Activated CD8-positive, alpha-beta T cell treated with anti-CD3 and anti-CD28 coated beads for 36 hours (primary cell): ENCODE results near the gene MOV10. TPM values are rescaled to one million over a fixed set of nuclear protein-coding genes. Genes with fewer than 3 reads are reported as not detected.
A peak's percentile ranks its signal among the peaks of the same experiment; 100 is the strongest.

Experiments
- ATAC-seq: fragments of 200-7000 bp; cut with Tn5 transposase; one replicate; pipeline ENCODE4 v1.10.0; 2021; ENCODE audit warnings: mild to moderate bottlenecking, moderate library complexity
- CTCF ChIA-PET: fragments of 350-600 bp; sonication (Branson Sonifier 250); formaldehyde crosslinking; loops from one replicate; lab custom pipeline; 2021; ENCODE audit warnings: antibody characterized with exemption; lab: Charles Lee
- POLR2A ChIA-PET: fragments of 350-600 bp; sonication (Branson Sonifier 250); formaldehyde crosslinking; loops from one replicate; lab custom pipeline; 2021; ENCODE audit warnings: antibody characterized with exemption; lab: Charles Lee
- DNase-seq: peaks from one replicate; pipeline ENCODE4 v3.0.0-alpha.2; 2020
- H3K27ac Mint-ChIP-seq: one replicate; pipeline ENCODE4 v1.8.0; 2021; ENCODE audit warnings: mild to moderate bottlenecking, mixed read lengths
- H3K27me3 Mint-ChIP-seq: one replicate; pipeline ENCODE4 v1.8.0; 2021; ENCODE audit warnings: mixed read lengths
- H3K36me3 Mint-ChIP-seq: one replicate; pipeline ENCODE4 v1.8.0; 2021; ENCODE audit warnings: low read depth, mixed read lengths
- H3K4me1 Mint-ChIP-seq: one replicate; pipeline ENCODE4 v1.8.0; 2021; ENCODE audit warnings: low read depth, mixed read lengths
- H3K4me3 Mint-ChIP-seq: one replicate; pipeline ENCODE4 v1.8.0; 2021; ENCODE audit warnings: mild to moderate bottlenecking, moderate library complexity, mixed read lengths
- H3K9me3 Mint-ChIP-seq: one replicate; pipeline ENCODE4 v1.8.0; 2021; ENCODE audit warnings: mixed read lengths
- intact Hi-C: fragments of 100-400 bp; cut with micrococcal nuclease; formaldehyde crosslinking; loops from one replicate; pipeline ENCODE4 v1.10.0; 2022
- total RNA-seq, 2 experiments: library from RNA; stranded (reverse); gene quantifications; one replicate each; pipeline ENCODE4 v1.2.3, GENCODE V29; 2021
- TF ChIP-seq, protein P1 (sequence below): fragments of 200-600 bp; IDR thresholded peaks from one replicate; pipeline ENCODE4 v1.8.0; 2022; ENCODE audit warnings: antibody characterized with exemption, mild to moderate bottlenecking

The MOV10 gene
- total RNA-seq, 2 experiments from 2014 or later = 77.2 to 78.5 TPM

DNA sequence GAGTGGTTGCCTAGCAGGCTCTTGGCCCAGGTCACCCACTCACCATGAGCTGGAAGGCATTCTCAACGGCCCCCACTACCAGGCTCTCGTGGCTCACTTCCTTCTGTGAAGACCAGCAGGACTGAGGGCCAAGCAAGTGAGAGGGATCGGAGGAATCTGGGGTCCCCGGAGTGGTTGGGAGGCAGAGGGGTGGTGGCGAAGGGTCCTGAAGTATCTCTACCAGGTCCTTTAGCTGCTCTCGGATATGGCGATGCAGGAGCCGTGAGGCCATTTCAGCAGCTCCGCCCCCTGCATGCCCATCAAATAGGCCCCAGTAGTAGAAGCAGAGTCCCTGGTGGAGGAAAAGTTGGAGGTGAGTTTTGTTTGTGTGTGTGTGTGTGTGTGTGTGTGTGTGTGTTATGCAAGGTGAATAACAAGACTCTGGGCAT lies 38.3 kb downstream of the MOV10 start:
- CTCF ChIA-PET = interaction anchor here (1.7 kb wide), 1 partner anchor 211 kb away, joined by 5 read pairs; no protein-coding TSS in a partner anchor
- POLR2A ChIA-PET = interaction anchor here (0.8 kb wide), 1 partner anchor 9 kb away, joined by 3 read pairs; no protein-coding TSS in a partner anchor
- no peak for DNase-seq
- no peaks in the 10 kb centered on the region for H3K36me3 Mint-ChIP-seq
- peaks cover 31% of the 10 kb centered on the region for H3K27me3 Mint-ChIP-seq
- no peak overlapping the region for H3K4me3 Mint-ChIP-seq
- H3K9me3 Mint-ChIP-seq = no peaks in the 10 kb centered on the region
- intact Hi-C loops = no loop called here
- no peak for ATAC-seq
- peaks cover 26% of the 10 kb centered on the region for H3K4me1 Mint-ChIP-seq
- no peak overlapping the region for H3K27ac Mint-ChIP-seq
- TF ChIP-seq, protein P1, sequence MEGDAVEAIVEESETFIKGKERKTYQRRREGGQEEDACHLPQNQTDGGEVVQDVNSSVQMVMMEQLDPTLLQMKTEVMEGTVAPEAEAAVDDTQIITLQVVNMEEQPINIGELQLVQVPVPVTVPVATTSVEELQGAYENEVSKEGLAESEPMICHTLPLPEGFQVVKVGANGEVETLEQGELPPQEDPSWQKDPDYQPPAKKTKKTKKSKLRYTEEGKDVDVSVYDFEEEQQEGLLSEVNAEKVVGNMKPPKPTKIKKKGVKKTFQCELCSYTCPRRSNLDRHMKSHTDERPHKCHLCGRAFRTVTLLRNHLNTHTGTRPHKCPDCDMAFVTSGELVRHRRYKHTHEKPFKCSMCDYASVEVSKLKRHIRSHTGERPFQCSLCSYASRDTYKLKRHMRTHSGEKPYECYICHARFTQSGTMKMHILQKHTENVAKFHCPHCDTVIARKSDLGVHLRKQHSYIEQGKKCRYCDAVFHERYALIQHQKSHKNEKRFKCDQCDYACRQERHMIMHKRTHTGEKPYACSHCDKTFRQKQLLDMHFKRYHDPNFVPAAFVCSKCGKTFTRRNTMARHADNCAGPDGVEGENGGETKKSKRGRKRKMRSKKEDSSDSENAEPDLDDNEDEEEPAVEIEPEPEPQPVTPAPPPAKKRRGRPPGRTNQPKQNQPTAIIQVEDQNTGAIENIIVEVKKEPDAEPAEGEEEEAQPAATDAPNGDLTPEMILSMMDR = no peak

DNA sequence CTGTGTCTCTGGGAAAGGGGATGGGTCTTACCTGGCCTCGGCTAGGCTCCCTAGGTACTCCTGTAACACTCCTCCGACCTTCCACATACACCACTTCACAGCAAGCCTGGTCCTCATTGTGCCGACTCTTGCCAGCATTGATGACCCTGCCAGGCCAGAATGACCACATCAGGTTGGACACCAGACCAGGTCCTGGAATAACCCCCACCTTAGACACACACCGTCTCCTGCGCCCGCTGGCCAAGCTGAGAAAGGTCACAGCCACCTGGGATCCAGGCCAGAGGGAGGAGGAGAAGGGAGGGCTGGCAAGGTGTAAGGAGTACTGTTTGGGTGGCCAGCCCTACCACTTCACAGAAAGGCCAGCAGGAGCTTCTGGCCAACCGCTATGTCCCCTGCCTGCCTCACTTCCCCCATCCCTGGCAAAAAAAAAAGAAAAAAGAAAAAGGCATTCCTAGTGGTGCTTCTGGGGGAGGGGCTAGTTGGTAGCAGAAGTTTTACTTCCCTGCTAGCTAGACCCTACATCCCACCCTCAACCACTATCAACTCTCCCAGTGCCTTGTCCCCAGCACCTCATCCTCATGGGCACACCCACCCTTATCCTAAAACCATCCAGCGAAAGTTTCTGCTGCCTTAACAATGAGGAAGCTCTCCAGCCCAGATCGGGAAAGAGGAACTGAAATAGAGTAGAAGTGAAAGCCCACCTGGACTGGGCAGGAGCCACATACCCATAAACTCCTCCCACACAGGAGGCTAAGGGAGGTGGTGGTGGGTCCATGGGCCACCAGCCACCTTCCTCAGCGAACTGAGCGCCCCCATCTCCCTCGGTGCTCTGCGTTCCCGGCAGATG lies 39.2 kb downstream of the MOV10 start:
- Mint-ChIP-seq H3K36me3 (no peaks in the 10 kb centered on the region), H3K4me1 (peaks cover 27% of the 10 kb centered on the region), H3K4me3 (peak overlapping the region; percentile 76), H3K9me3 (no peaks in the 10 kb centered on the region), H3K27me3 (peaks cover 25% of the 10 kb centered on the region), H3K27ac (no peak overlapping the region)
- CTCF ChIA-PET = interaction anchor here (1.4 to 11.3 kb wide), 6 partner anchors 11 to 360 kb away, joined by 3 to 302 read pairs (median 42); partner anchors contain the start of gene LRIG2
- intact Hi-C loops = no loop called here
- no peak for ATAC-seq
- POLR2A ChIA-PET = interaction anchor here (0.7 to 3.9 kb wide), 2 partner anchors 15 to 39 kb away, joined by 4 to 19 read pairs; partner anchors contain the start of gene MOV10
- TF ChIP-seq, protein P1 = no peak
- no peak for DNase-seq

DNA sequence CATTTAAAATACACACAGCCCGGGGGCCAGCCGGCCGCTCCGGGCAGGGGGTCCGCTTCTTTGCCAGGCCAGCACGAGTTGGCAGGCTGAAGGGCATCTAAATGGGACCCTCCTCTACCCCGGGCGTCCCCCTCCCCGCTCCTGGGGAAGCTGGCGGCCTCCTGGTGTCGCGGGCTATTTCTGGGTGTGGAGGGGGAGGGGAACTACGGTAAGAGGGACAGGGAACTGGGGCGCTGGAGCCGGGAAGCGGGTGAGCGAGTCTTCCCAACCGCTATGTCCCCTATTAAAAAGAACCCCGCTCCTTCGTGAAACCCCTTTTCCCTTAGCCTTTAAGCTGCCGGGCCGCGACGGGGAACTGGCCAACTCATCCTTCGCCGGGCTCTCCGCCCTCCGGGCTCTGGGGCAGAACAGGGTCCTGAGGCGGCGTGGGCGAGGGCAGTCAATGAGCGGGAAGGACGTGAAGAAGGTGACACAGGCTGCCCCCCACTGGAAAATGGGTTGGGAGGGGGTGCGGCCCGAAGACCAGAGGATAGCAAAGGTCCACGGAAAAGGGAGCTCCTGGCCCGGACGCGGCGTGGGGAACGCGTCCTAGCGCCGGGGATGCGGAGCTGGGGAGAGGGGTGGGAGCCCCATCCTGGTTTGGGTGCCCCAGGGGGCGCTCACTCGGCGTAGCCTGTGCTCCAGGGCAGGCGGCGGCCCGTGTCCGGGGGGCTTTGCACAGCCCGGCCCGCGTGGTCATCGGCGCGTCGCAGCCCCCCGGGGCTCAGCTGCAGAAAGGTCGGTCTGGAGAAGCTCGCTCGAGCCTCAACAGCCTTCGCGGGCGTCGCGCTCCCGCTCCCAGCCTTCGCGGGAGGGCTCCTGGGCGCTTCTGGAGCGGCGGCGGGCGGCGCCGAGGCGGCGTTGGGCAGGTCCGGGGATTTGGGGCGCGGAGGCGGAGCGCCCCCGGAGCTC lies 40.1 kb downstream of the MOV10 start:
- Mint-ChIP-seq H3K36me3 (no peaks in the 10 kb centered on the region), H3K27ac (no peak overlapping the region), H3K4me1 (peaks cover 23% of the 10 kb centered on the region), H3K9me3 (no peaks in the 10 kb centered on the region), H3K4me3 (peak overlapping the region; percentile 76), H3K27me3 (peaks cover 28% of the 10 kb centered on the region)
- ATAC-seq (no peak), DNase-seq (no peak)
- TF ChIP-seq, protein P1 = no peak
- intact Hi-C loops = loop anchor here (5.0 kb wide), 1 partner anchor 358 kb away; the partner anchor contains the start of gene LRIG2
- POLR2A ChIA-PET = interaction anchor here (0.6 to 3.9 kb wide), 8 partner anchors 11 to 245 kb away, joined by 3 to 19 read pairs (median 3); partner anchors contain the start of genes CAPZA1, MOV10 and ST7L
- CTCF ChIA-PET = interaction anchor here (0.6 to 11.3 kb wide), 23 partner anchors 12 to 422 kb away, joined by 3 to 302 read pairs (median 5); partner anchors contain the start of genes LRIG2 and MOV10

DNA sequence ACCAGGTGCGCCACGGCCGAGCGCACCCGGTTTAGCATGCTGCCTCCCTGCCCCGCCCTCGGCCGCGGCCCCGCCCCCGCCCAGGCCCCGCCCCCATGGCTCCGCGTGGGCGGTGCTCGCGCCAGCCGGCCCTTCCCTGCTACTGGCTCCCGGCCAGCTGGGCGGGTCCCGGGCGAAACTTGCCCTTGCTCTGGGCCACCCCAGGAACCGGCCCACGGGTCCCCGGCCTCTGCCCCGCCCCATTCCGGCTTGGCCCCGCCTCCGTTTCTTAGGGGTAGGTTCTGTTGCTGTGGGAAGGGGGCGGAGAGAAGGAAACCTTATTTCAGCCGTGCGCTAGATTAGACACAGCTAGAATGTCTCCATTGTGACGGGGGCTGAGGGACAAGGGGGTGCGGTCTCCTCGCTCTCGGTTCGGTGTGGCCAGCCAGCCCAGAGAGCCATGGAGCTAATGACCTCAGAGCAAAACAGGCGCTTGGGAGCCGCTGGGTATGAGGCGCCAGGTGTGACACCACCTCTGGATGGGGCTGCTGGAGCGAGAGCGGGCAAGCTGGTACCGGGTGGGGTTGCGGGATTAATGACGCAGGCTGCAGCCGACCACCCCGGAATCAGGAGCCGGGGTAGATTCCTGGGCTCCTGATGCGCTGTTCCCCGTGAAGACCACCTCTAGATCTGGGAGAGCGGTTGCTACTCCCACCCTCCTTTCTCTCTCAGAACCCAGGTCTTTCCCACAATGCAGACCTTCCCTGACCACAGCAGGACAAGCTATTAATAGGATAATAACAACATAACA lies 41.0 kb downstream of the MOV10 start, which contains the start of gene PPM1J:
TSS of gene PPM1J (minus strand) at position 69 of the 790 bp plus-strand sequence. CDS start at position 38, 31 bp downstream.
- DNase-seq = peak; percentile 98
- TF ChIP-seq, protein P1 = no peak
- peak; percentile 90 for ATAC-seq
- Mint-ChIP-seq H3K27ac (no peak within 1 kb of the TSS), H3K4me1 (peaks cover 19% of the 10 kb centered on the region), H3K27me3 (peaks cover 30% of the 10 kb centered on the region), H3K9me3 (no peaks in the 10 kb centered on the region), H3K4me3 (peak within 1 kb of the TSS; percentile 76), H3K36me3 (no peaks in the 10 kb centered on the region)
- intact Hi-C loops = loop anchor here (1.0 to 5.0 kb wide), 2 partner anchors 89 to 357 kb away; partner anchors contain the start of gene LRIG2
- CTCF ChIA-PET = interaction anchor here (0.6 to 11.3 kb wide), 33 partner anchors 11 to 991 kb away, joined by 3 to 302 read pairs (median 4); partner anchors contain the start of genes LRIG2 and MOV10
- POLR2A ChIA-PET = interaction anchor here (0.6 to 3.9 kb wide), 9 partner anchors 11 to 244 kb away, joined by 3 to 19 read pairs (median 3); partner anchors contain the start of genes CAPZA1, MOV10 and ST7L
